HG03378 (cell line): Measurements from ENCODE around the gene S100A13.
"Not testable (repeated sequence)": the region's sequence is repeated elsewhere in the genome, so short reads cannot be mapped to it uniquely, and the experiment has no call there.

Experiments
- ATAC-seq: cut with Tn5 transposase; IDR thresholded peaks from one replicate; pipeline ENCODE4 v1.9.1; 2021; ENCODE audit warnings: mild to moderate bottlenecking, moderate library complexity; ENCODE audit not compliant: unreplicated experiment

The S100A13 gene

DNA sequence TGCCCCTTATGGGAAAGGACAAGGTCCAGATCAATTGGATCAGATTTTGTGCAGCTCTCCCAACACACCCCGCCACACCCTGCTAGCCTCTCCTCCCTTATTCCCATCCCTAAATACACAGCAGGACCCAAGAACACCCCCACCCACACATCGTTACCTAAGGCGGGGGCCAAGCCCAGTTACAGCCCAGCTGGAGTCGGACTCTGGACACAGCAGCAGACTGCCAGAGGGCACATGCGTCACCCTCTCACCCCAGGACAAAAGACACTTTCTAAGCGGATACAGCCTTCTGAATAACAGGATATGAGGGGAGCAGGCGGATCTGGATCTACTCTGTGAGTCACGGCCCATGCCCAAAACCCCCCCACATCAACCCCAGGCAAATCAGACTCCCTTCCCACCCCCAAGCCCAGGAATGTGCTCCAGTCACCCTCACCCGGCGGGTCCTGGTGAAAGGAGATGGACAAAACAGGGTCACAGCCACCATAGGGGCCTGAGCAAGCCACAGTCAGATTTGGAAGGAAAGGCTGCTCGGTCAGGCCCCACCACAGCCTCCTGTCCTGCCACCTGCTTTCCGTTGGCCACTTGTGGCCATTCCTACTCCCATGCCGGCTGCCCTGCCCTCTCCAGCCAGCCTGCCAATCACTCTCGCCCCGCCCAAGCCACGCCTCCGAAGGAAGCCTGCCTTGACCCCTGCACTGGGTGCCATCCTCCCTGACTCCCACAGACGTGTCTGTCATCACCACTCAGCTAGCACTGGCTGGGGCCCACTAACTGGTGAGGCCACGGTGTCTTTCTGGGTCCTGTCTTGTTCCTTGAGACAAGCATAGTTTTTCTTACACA, 18.3 kb downstream of the S100A13 start:
- no peak for ATAC-seq

GRCh38 chr1:153608089-153608682, 19.1 kb downstream of the S100A13 start:
- no peak for ATAC-seq

- ATAC-seq: no peak
Measured at GRCh38 chr1:153607381-153607780, 19.9 kb downstream of the S100A13 start.

- no peak for ATAC-seq
Measured at GRCh38 chr1:153606194-153606593, 21.1 kb downstream of the S100A13 start.

GRCh38 chr1:153602749-153603148, 24.6 kb downstream of the S100A13 start:
- ATAC-seq: no peak

GRCh38 chr1:153599847-153600246, 27.5 kb downstream of the S100A13 start:
- no peak for ATAC-seq

DNA sequence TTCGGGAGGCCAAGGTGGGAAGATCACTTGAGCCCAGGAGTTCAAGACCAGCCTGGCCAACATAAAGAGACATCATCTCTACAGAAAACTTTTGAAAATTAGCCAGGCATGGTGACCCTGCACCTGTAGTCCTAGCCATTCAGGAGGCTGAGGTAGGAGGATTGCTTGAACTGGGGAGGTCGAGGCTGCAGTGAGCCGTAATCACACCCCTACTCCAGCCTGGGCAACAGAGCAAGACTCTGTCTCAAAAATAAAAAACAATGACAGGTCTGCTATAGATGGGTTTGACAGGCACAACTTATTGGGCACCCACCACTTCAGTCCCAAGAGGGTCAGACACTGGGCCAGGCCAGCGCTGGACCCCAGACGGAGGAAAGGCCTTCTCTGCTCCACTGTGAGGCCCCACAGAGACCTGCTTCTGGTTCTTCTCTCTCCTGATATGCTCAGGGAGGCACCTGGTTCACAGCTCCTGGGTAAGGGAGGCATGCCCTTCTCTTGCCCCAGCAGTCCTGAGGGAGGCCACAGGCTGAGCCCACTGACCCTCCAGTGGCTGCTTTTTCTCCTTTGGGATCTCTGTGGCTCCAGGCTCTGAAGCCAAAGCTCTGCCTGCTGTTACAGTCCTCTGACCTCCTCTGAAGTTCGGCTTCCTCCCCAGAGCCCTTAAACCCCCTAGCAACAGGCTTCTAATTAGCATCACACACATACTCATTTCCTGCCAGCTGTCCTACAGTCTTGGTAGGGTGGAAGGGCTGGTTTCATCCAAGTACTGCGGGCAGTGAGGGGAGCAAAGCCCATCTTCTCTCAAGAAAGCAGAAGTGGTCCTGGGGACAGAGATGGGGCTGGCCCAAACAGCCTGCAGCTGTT, 28.8 kb downstream of the S100A13 start:
- ATAC-seq: peak; percentile 97

- no peak for ATAC-seq
Measured at GRCh38 chr1:153597206-153597605, 30.1 kb downstream of the S100A13 start.

- no peak for ATAC-seq
Measured at GRCh38 chr1:153592748-153593147, 34.6 kb downstream of the S100A13 start.

GRCh38 chr1:153588482-153588881, 38.8 kb downstream of the S100A13 start:
- no peak for ATAC-seq

DNA sequence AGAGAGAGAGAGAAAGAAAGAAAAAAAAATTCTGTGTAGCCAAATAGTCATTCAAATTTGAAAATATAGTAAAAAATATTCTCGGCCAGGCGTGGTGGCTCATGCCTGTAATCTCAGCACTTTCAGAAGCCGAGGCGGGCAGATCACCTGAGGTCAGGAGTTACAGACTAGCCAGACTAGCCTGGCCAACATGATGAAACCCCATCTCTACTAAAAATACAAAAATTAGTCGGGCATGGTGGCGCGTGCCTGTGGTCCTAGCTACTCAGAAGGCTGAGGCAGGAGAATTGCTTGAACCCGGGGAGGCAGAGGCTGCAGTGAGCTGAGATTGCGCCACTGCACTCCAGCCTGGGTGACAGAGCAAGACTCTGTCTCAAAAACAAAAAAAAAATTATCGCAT, 39.3 kb downstream of the S100A13 start:
- ATAC-seq: not testable (repeated sequence)

GRCh38 chr1:153587314-153587713, 40.0 kb downstream of the S100A13 start:
- ATAC-seq: no peak

DNA sequence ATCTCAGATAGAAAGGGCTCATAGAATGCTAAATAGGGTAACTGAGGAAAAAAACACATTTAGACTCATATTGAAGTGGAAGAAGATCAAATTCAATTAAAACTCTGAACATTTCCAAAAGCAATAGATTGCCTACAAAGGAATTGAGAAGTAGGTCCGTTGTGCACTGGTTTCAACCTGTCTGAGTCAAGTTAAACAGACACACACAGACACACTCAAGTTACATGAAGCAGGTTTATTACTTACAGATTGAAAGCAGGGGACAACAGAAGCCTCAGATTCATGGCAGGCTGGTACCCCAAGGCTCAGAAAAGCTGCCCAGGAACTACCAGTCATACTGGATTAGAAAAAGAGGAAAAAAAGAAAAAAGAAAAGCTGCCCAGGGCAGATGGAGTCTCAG, 41.0 kb downstream of the S100A13 start:
- ATAC-seq: no peak

DNA sequence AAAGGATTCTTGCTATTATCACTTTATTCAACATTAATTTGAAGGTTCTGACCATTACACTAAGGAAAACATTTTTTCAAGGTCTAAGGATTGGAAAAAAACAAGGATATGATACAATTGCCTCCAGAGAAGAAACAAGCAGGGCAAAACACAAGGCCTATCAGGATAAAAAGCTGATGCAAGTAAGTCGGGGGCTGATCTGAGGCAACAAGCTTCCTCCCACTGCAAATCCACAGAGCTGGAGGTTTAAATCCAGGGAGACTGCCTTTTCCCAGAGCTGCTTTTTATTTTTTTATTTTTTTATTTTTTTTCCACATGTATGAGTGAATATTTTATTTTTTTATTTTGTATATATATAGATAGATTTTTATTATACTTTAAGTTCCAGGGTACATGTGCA, 42.3 kb downstream of the S100A13 start:
- ATAC-seq: no peak

- no peak for ATAC-seq
Measured at GRCh38 chr1:153583976-153584375, 43.3 kb downstream of the S100A13 start.

DNA sequence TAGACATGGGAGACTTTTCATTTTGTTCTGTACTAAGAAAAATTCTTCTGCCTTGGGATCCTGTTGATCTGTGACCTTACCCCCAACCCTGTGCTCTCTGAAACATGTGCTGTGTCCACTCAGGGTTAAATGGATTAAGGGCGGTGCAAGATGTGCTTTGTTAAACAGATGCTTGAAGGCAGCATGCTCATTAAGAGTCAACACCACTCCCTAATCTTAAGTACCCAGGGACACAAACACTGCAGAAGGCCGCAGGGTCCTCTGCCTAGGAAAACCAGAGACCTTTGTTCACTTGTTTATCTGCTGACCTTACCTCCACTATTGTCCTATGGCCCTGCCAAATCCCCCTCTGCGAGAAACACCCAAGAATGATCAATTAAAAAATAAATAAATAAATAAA, 43.8 kb downstream of the S100A13 start:
- not testable (repeated sequence) for ATAC-seq

DNA sequence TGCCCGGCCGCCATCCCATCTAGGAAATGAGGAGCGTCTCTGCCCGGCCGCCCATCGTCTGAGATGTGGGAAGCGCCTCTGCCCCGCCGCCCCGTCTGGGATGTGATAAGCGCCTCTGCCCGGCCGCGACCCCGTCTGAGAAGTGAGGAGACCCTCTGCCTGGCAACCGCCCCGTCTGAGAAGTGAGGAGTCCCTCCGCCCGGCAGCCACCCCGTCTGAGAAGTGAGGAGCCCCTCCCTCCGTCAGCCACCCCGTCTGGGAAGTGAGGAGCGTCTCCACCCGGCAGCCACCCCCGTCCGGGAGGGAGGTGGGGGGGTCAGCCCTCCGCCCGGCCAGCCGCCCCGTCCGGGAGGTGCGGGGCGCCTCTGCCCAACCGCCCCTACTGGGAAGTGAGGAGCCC, 44.5 kb downstream of the S100A13 start:
- not testable (repeated sequence) for ATAC-seq

GRCh38 chr1:153578936-153579335, 48.4 kb downstream of the S100A13 start:
- no peak for ATAC-seq

DNA sequence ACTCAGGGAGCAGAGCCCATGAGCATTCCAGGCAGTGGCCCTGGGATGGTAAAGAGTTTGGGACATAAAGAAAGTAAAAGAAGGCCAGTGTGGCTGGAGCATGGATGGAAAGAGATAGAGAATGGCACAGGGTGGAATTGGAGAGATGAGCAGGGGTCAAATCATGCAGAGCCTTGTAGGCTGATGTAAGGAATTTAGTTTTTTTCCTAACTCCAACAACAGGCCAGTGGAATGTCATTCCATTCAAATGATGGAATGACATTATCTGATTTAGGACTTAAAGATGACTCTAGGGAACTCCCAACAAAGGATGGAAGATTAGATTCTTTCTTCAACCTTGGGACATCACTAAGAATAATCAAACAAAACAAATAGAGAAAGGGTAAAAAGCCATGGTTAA, 48.8 kb downstream of the S100A13 start:
- ATAC-seq: no peak

GRCh38 chr1:153577624-153578051, 49.7 kb downstream of the S100A13 start:
- no peak for ATAC-seq

DNA sequence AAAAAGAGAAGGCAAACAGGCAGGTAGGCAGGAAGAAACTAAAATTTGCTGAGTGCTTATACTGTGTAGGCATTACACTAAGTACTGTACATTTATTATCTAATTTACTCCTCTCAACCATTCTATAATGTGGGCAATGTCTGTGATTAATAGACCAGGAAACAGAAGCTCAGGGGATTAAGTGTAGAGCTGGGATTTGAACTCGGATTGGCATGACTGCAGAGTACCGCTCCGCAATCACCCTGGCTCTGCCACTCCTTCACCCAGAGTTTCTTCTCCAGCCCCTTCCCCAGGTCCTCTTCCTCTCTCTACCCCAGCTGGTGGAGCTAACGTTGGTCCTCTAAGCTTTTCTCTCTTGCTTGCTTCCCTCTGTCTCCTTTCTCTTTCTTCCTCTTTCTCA, 50.2 kb downstream of the S100A13 start:
- ATAC-seq: no peak
